NCI-H1092 (cell line): ENCODE results near the gene PLOD3.
"Not testable (repeated sequence)": the region's sequence is repeated elsewhere in the genome, so short reads cannot be mapped to it uniquely, and the experiment has no call there.

Experiments used
- DNase-seq: peaks from one replicate; lab custom pipeline; 2025; lab: John Stamatoyannopoulos, UW

The PLOD3 gene, protein sequence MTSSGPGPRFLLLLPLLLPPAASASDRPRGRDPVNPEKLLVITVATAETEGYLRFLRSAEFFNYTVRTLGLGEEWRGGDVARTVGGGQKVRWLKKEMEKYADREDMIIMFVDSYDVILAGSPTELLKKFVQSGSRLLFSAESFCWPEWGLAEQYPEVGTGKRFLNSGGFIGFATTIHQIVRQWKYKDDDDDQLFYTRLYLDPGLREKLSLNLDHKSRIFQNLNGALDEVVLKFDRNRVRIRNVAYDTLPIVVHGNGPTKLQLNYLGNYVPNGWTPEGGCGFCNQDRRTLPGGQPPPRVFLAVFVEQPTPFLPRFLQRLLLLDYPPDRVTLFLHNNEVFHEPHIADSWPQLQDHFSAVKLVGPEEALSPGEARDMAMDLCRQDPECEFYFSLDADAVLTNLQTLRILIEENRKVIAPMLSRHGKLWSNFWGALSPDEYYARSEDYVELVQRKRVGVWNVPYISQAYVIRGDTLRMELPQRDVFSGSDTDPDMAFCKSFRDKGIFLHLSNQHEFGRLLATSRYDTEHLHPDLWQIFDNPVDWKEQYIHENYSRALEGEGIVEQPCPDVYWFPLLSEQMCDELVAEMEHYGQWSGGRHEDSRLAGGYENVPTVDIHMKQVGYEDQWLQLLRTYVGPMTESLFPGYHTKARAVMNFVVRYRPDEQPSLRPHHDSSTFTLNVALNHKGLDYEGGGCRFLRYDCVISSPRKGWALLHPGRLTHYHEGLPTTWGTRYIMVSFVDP

DNA sequence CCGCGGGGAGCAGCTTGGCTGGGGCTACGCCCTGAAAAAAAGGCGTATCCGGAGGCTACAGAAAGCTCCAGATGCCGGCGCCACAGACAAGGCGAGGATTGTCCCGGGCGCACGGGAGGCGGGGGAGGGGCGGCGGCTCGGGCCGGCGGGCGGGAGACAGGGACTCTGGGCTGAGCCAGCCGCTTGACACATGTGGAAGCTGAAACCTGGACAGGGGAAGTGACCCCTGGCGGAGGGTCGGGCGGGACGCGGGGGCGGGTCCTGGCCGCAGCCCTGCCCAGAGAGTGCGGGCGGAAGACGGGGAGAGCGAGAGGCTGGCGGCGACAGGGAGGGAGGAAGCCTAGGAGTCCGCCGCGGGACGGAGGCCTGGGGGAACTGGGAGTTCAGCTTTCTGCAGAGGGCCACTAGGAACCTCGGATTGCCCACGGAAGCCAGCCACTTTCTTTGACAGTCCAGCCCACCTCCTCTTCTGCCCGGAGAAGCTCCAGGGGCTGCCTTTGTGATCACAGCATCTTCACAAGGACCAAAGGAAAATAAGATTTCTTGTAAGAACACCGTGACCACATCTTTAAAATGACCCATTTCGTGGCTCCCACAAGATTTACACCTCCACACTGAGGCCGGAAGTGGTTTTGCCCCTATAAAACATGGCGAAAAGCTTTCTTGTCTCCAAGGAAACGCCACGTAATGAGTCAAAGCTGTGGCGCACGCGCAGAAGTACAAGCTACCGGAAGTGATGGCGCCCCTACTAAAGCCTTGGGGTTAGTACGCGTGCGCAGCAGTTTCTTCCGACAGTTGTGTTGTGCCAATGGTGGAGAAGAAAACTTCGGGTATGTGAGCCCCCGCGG, at the start of gene PLOD3, which contains the start of gene ZNHIT1:
TSS of gene PLOD3 (minus strand) at position 194 of the 848 bp plus-strand sequence. CDS start 307 bp downstream, outside the sequence.
TSS of gene ZNHIT1 (plus strand) at position 778 of the 848 bp plus-strand sequence. CDS start at position 809, 31 bp downstream.
- DNase-seq = peak; percentile 99

DNA sequence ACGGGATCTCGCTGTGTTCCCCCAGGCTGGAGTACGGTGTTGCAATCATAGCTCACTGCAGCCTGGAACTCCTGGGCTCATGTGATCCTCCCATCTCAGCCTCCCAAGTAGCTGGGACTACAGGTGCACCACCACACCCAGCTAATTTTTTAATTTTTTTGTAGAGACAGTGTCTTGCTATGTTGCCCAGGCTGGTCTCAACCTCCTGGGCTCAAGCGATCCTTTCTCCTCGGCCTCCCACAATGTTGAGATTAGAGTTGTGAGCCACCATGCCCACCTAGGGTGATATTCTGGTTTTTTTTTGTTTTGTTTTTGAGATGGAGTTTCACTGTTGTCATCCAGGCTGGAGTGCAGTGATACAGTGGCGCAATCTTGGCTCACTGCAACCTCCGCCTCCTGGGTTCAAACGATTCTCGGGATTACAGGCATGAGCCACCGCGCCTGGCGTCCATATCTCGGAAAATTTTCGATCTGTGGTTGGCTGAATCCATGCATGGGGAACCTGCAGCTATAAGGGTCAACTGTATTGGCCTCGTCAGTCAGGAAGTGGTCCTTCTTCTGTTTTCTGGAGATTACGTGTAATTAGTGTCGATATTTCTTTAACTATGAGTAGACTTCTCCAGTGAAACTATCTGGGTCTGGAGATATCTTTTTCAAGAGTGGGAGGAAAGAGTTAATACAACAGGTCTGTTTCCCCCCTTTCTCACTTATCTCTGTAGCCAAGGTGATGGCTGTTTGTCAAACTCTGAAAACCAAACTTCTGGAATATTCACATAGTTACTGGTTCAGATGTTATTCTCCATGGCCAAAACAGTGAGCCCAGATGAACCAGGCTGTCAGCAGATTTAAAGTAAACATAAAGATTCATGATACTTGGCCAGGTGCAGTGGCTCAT, 48.5 kb upstream of the PLOD3 start:
- DNase-seq = no peak

DNA sequence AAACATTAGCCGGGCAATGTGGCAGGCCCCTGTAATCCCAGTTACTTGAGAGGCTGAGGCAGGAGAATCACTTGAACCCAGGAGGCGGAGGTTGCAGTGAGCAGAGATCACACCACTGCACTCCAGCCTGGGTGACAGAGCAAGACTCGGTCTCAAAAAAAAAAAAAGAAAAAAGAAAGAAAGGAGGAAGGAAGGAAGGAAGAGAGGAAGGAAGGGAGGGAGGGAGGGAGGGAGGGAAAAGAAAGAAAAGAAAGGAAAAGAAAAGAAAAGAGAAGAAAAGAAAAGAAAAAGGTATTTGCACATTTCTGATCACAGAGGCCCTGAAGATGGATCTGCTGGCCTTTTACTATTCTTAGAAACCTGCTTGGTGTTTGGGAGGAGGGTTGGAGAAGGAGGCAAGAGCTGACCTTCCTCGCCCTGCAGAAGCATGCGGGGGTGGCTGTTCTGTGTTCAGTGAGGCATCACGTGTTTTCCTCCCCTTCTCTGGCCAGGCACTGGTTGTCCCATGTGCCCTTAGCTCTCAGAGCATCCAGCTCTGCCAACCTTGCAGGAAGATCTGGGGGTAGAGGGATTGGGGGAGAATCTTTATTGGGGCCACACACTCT, 46.8 kb upstream of the PLOD3 start:
- not testable (repeated sequence) for DNase-seq

DNA sequence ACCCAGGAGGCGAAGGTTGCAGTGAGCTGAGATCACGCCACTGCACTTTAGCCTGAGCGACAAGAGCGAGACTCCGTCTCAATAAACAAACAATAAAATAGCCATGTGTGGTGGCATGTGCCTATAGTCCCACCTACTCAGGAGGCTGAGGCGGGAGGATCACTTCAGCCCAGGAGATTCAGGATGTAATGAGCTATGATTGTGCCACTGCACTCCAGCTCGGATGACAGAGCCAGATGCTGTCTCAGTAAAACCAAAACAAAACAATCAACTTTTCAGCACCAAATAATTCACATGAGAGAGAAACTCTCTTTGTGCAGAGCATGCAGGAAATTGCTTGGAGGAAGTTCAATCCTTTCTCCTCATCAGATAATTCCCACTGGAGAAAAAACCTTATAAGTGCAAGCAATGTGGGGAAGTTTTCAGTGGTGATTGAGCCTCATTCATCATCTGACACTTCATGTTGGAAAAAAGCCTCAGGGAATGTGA, 40.9 kb upstream of the PLOD3 start:
- no peak for DNase-seq

DNA sequence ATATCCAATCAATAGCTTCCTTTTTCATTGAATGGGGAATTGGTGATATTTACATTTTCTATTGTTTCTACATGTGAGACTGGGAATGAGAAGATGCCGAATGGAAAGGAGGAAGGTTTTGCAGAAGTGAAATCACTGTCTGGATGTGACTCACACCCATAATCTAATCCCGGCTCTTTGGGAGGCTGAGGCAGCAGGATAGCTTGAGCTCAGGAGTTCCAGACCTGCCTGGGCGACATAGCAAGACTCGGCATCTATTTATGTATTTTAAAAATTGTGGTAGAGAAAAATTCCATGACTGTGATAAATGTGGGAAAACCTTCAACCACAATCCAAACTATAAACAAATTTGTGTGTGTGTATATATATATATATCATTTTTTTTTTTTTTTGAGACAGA, 38.4 kb upstream of the PLOD3 start:
- DNase-seq = no peak

DNA sequence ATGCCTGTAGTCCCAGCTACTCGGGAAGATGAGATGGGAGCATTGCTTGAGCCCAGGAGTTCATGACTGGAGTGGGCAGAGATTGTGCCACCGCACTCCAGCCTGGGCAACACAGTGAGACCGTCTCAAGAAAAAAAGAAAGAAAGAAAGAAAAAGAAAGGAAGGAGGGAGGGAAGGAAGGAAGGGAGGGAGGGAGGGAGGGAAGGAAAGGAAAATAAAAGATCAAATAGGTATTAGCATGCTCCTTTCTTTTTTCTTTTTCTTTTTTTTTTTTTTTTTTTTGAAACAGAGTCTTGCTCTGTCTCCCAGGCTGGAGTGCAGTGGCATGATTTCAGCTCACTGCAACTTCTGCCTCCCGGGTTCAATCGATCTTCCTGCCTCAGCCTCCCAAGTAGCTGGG, 35.8 kb upstream of the PLOD3 start:
- not testable (repeated sequence) for DNase-seq

DNA sequence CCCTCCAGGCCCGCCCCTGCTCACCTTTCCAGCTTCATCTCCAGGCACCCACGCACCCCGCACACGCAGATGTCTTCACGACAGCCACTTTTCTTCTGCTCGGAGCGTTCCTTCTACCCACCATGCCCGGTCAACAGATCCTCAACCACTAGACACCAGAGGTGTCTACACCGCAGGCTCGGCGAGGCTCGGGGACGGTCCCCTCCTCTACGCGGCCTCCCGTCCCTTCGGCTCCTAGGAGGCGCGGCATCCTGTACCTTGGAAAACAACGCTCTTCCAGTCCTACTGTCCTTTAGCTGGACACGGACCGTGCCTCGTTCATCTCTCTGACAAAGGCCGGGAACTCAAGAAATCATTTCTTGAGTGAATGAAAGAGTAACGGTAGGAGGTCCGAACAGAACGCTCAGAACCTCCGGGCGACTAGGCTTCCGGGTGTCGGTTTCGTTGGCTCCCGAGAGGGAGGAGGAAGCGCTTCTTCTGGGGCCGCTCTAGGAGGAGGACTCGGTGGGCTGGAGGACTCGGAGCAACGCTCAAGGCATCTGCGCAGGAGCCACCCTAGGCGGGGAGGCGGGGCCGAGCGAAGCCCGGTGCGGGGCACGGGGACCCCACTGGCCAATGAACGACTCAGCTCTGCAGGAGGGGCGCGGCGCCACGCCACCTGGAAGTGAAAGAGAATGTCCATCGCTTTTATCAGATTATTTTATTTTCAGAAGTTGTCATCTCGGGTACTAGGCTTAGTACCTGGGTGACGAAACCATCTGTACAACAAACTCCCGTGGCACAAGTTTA, 34.7 kb upstream of the PLOD3 start:
- peak; percentile 97 for DNase-seq

DNA sequence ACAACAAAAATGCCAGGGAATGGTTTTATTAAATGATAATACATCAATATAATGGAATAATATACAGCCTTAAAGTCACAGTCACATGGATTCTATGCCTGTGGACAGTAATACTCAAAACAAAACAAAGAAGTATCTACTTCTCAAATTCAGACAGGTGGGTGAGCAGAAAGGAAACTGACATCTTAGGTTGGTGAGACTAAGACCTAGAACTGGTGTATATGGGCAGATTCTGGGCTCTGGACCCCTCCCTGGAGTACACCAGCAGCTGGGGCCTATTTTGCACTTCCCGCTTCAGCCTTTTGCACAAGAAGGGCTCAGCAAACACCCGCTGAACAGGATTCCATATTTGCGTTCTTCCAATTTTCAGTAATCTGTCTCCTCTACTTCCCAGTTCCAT, 32.9 kb upstream of the PLOD3 start:
- no peak for DNase-seq

DNA sequence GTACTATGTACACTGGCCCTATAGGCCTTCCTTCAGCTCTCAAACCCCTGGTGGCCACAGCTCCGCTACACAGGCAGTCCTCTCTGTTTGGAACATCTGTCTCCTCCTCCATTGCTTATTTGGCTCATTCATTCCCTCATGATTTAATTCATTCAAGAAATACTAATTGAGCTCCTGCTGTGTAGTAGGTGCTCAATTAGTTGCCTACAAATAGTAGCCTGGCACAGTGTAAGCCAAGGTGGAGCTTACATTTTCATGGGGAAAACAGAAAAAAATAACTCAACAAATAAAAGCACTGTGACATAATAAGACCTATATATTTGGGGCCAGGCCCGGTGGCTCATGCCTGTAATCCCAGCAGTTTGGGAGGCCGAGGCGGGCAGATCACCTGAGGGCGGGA, 30.9 kb upstream of the PLOD3 start:
- DNase-seq = no peak

DNA sequence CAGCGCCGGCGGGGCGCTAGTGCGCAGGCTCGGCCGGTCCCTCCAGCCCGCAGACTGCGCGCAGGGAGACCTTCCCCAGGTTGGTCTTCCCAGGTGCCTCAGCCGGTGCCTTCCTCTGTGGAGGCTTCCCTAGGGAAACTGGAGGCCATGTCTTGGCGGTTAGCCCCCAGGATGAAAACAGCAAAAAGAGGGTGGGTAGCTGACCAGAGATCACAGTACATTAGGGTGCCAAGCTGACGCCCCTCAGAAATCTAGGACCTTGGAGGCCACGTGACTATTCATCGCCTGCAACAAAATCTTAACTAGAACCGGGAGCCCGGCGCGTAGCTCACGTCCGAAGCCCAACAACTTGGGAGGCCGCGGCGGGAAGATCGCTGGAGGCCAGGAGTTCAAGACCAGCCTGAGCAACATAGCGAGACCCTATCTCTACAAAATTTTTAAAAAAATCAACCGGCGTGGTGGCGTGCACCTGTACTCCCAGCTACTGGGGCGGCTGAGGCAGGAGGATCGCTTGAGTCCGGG, 27.8 kb upstream of the PLOD3 start:
- no peak for DNase-seq

DNA sequence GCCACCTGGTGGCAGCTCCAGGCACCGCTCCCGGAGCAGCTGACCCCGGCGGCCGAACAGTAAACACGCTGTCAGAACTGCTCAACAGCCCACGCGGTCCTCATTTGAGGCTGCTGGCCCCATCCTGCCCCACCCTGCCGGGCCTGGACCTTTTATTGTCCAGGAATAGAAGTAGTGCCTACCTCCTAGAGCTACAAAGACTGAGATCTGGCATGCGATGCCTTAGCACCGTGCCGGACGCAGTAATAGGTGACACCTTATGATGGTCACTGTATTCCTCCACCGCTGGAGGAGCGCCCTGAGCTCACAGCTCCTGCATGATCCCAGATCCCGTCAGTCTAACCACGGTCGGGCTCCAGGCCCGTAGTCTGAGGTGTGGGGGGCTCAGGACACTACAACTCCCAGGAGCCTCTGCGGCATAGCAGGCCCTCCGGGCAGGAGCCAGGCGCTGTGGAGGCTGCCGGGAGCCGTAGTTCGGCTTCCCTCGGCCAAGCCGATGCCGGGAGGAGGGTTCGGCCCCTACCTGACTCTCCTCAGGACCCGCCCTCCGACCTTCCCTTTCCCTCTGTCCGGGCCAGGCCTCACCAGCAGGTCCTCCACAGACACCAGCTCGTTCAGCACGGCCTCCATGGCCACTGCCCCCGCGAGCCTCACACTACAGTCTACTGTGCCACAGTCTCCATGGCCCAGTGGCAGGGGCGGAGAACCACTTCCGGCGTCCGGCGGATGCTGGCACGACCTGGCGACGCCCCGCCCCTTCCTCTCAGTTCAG, 27.2 kb upstream of the PLOD3 start, which contains the start of gene FIS1:
TSS of gene FIS1 (minus strand) at position 707 of the 772 bp plus-strand sequence. CDS start at position 630, 77 bp downstream.
- peak; percentile 91 for DNase-seq

DNA sequence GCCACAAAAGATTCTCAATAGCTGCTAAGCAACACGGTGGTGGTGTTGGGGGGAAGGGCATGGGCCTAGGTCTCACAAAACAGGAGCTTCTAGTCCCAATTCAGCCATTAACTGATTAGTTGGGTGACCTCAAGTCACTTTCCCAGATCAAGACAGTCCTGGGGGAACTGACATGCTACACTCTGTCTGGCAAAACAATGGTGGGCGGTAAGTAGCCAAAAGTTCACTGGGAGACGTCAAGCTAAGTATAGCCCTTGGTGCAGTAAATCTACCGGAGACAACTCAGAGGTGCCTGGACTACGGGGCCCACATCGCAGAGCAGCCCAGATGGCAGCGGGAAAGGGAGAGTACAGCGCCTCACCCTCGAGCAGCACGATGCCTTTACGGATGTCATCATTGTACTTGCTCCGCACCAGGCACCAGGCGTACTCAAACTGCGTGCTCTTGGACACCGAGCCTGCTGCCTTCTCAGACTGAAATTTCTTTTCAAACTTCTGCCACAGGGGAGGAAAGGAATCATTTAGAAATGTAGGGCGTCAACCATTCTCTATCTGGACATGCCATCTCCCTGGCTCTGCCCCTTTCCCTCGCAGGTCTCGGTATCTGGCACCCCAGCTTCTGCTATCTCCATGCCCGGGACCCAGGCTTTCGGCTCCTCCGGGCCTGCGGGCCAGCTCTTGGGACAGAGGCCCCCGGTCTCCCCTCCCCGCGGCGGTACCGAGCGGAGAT, 26.4 kb upstream of the PLOD3 start:
- DNase-seq = no peak

DNA sequence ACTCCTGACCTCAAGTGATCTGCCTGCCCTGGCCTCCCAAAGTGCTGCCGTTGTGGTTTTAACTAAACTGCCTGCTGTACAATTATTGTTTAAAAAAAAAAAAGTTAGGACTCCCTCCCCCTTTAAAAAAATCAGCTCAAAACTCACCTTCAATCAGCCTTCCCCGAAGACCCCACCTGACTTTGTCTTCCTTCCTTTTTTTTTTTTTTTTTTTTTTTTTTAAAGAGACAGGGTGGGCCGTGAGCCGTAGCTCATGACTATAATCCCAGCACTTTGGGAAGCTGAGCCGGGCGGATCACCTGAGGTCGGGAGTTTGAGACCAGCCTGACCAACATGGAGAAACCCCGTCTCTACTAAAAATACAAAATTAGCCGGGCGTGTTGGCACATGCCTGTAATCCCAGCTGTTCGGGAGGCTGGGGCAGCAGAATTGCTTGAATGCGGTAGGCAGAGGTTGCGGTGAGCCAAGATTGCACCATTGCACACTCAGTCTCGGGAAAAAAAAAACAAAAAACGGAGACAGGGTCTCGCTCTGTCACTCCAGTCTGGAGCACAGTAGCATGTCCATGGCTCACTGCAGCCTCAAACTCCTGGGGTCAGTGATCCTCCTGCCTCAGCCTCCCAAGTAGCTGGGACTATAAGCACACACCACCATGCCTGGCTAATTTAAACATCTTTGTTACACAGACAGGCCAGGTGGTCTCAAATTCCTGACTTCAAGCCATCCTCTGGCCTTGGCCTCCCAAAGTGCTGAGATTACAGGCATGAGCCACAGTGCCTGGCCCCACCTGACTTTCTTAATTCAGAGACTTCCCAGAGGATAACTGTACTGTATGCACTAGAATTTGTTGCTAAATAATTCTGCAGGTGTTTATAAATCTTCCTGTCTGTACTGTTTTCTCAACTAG, 24.3 kb upstream of the PLOD3 start:
- DNase-seq = no peak

DNA sequence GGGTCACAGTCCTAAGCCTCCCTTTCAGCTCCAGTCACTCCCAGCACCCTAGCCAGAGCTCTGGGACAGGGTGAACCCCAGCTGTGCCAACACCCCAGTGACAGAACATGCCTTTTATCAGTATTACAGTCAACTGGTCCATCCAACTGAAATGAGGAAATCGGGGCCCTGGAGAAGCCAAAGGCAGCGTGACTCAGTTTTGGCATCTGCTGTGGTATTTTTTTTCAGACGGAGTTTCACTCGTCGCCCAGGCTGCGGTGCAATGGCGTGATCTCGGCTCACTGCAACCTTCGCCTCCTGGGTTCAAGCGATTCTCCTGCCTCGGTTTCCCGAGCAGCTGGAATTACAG, 23.6 kb upstream of the PLOD3 start:
- DNase-seq = no peak

DNA sequence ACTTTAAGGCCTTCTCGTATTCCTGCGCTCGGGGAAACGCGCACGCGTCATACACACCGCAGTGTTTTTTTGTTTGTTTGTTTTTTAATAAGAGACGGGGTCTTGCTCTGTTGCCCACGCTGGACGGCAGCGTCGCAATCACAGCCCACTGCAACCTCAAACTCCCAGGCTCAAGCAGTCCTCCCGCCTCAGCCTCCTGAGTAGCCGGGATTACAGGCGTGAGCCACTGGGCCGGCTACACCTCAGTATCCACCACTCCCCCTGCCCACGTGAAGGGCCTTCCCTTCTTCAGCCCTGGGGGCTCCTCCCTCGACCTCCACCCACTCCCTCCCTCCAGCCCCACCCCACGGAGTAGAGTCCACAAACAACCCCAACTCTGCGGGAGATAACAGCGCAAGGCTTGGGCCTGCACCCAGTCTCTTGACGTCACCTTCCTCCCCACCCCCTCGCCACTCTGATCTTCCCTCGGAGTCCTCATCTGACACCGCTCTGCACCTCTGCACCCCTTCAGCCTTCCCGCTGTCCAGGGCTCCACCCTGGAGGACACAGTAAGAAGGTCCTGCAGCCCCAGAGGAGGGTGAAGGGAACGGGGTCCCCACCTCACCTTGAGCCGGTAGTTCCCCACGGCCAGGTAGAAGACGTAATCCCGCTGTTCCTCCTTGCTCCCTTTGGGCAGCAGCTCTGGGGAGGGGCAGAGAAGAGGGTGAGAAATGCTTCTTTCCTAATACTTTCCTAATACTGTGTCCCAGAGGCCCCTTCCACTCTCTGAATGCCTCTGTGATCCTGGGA, 23.0 kb upstream of the PLOD3 start:
- no peak for DNase-seq

DNA sequence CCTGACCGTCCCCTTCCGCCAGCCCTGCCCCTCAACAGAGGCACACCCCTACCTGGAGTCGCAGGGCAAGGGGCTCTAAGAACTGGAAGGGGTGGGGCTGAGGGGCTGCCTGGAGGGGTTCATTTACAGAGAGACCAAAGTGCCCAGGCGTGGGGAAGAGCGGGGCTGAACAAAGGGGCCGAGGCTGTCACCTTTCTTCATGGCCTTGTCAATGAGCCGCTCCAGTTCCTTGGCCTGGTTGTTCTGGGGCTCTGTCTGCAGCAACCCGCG, 22.5 kb upstream of the PLOD3 start:
- DNase-seq = no peak
